Measurements from ENCODE around the gene ARHGAP22.

- TF ChIP-seq CTCF (IDR thresholded peaks at IDR 0.05; ENCODE audit: insufficient read depth, low read depth, low read length) (no peak), EZH2 (IDR thresholded peaks at IDR 0.05; ENCODE audit: insufficient read depth, low read length) (no peak)
Observed at GRCh38 chr10:48473704-48474103, 131.2 kb downstream of the ARHGAP22 start.

Data from astrocyte (in vitro differentiated cells and primary cell).